HepG2 (cell line): Measurements from ENCODE around the gene RCN1. TPM values are rescaled to one million over a fixed set of nuclear protein-coding genes. Genes with fewer than 3 reads are reported as not detected.
"Not testable (repeated sequence)": the region's sequence is repeated elsewhere in the genome, so short reads cannot be mapped to it uniquely, and the experiment has no call there.

ENCODE experiments used
- FOXA1 ChIP-seq, 2 experiments: fragments of 450-650 bp in 1 of 2; sonication (generic) in 1 of 2; formaldehyde crosslinking in 1 of 2; IDR thresholded peaks; 2 replicates each; pipeline versions ENCODE4 v1.4.0 to v1.6.1; 2016 to 2020; ENCODE audit warnings: missing genetic modification reagents in 1 of 2
- GATA4 ChIP-seq: sonication (generic); IDR thresholded peaks from 2 replicates; pipeline ENCODE4 v1.6.1; 2016; ENCODE audit warnings: antibody characterized with exemption, low read depth, borderline replicate concordance
- HDAC2 ChIP-seq: sonication (generic); formaldehyde crosslinking; IDR thresholded peaks from 2 replicates; pipeline ENCODE4 v1.4.0; 2020; ENCODE audit warnings: missing genetic modification reagents
- KLF16 ChIP-seq, 2 experiments: sonication (generic) in 1 of 2; formaldehyde crosslinking in 1 of 2; IDR thresholded peaks; 2 replicates each; pipeline versions ENCODE4 v1.6.1 to v1.8.0; 2016 to 2023; ENCODE audit warnings: missing genetic modification reagents in 2 of 2, missing compliant biosample characterization in 1 of 2
- LCORL ChIP-seq, 2 experiments: fragments of 450-650 bp in 1 of 2; sonication (generic) in 1 of 2; formaldehyde crosslinking in 1 of 2; IDR thresholded peaks; 2 replicates each; pipeline versions ENCODE4 v1.5.0 to v1.6.1; 2017 to 2020; ENCODE audit warnings: antibody characterized with exemption in 1 of 2, missing genetic modification reagents in 1 of 2
- NCOR1 ChIP-seq: fragments of 200-600 bp; sonication (generic); IDR thresholded peaks from 2 replicates; pipeline ENCODE4 v1.7.0; 2017; ENCODE audit warnings: antibody characterized with exemption, low read length, borderline replicate concordance
- NR2C2 ChIP-seq: sonication (generic); formaldehyde crosslinking; IDR thresholded peaks from 2 replicates; pipeline ENCODE4 v1.4.0; 2020; ENCODE audit warnings: missing genetic modification reagents, mild to moderate bottlenecking, moderate library complexity, borderline replicate concordance
- RNF2 ChIP-seq: fragments of 450-650 bp; conservative IDR thresholded peaks from 2 replicates; pipeline ENCODE4 v1.6.1; 2016; ENCODE audit warnings: low read depth
- RXRB ChIP-seq: IDR thresholded peaks from 2 replicates; pipeline ENCODE4 v1.6.1; 2016; ENCODE audit warnings: borderline replicate concordance, missing genetic modification reagents, missing compliant biosample characterization
- SAP130 ChIP-seq: IDR thresholded peaks from 2 replicates; pipeline ENCODE4 v1.6.1; 2016; ENCODE audit warnings: low read depth
- SIX4 ChIP-seq: sonication (generic); formaldehyde crosslinking; IDR thresholded peaks from 2 replicates; pipeline ENCODE4 v1.4.0; 2020; ENCODE audit warnings: missing genetic modification reagents
- SKI ChIP-seq: fragments of 450-650 bp; IDR thresholded peaks from one replicate; pipeline ENCODE4 v1.6.1; 2018; ENCODE audit warnings: mild to moderate bottlenecking; ENCODE audit not compliant: partially characterized antibody
- TEAD3 ChIP-seq: optimal IDR thresholded peaks from 2 replicates; pipeline ENCODE3; 2016; ENCODE audit warnings: borderline replicate concordance
- USF2 ChIP-seq, 2 experiments: sonication (generic) in 1 of 2; formaldehyde crosslinking in 1 of 2; IDR thresholded peaks; 2 replicates each; pipeline versions ENCODE4 v1.5.1 to v1.6.1; 2011 to 2020; ENCODE audit warnings: borderline replicate concordance in 1 of 2, low read depth in 1 of 2, low read length in 1 of 2, mild to moderate bottlenecking in 1 of 2, missing genetic modification reagents in 1 of 2, moderate library complexity in 1 of 2
- ZNF414 ChIP-seq: sonication (generic); formaldehyde crosslinking; IDR thresholded peaks from 2 replicates; pipeline ENCODE4 v1.5.0; 2020; ENCODE audit warnings: missing genetic modification reagents
- ZNF703 ChIP-seq: sonication (generic); formaldehyde crosslinking; IDR thresholded peaks from 2 replicates; pipeline ENCODE4 v1.5.1; 2020; ENCODE audit warnings: missing genetic modification reagents, mild to moderate bottlenecking, moderate library complexity, borderline replicate concordance
- polyA plus RNA-seq, 8 experiments: library from polyadenylated mRNA; depleted of rRNA in 3 of 8; stranded (reverse) in 7 of 8; unstranded in 1 of 8; fragments of >200 nt; fragmentation: Illumina TruSeq in 4 of 8; extraction: Trizol in 4 of 8; gene quantifications; 2 replicates each; pipeline versions ENCODE4 v1.2.1 to v1.2.3, GENCODE V29; 2011 to 2016; ENCODE audit warnings: low read depth in 4 of 8, missing spikeins in 1 of 8, mixed read lengths in 1 of 8; ENCODE audit not compliant: insufficient read depth in 1 of 8
- total RNA-seq, 5 experiments: library from RNA; depleted of rRNA; stranded (reverse); fragments of >200 nt; fragmentation: Illumina TruSeq; extraction: Trizol; gene quantifications; 2 replicates each; pipeline ENCODE4 v1.2.3, GENCODE V29; 2016; ENCODE audit warnings: low read depth in 1 of 5
- TF ChIP-seq, protein P1 (sequence below), 2 experiments: fragments of 450-650 bp in 1 of 2; sonication (generic) in 1 of 2; formaldehyde crosslinking; IDR thresholded peaks; 2 replicates each; pipeline versions ENCODE4 v1.5.0 to v1.8.0; 2020 to 2022; ENCODE audit warnings: mild to moderate bottlenecking in 1 of 2, missing genetic modification reagents in 1 of 2
- TF ChIP-seq, protein P2 (sequence below): IDR thresholded peaks from 2 replicates; pipeline ENCODE4 v1.6.1; 2018; ENCODE audit warnings: missing genetic modification reagents, mild to moderate bottlenecking, missing compliant biosample characterization
- TF ChIP-seq, protein P3 (sequence below): sonication (generic); formaldehyde crosslinking; IDR thresholded peaks from 2 replicates; pipeline ENCODE4 v1.8.0; 2022; ENCODE audit warnings: missing genetic modification reagents, mild to moderate bottlenecking, moderate library complexity, borderline replicate concordance
- TF ChIP-seq, protein P4 (sequence below): IDR thresholded peaks from 2 replicates; pipeline ENCODE4 v1.6.1; 2012; ENCODE audit warnings: inconsistent platforms

RCN1 gene
- total and polyA plus RNA-seq, 2 of the 13 experiments (the other 11 are each of a cell fraction or from before 2014, with no cell fraction given): 22.0 to 28.5 TPM

- TF ChIP-seq, protein P1, sequence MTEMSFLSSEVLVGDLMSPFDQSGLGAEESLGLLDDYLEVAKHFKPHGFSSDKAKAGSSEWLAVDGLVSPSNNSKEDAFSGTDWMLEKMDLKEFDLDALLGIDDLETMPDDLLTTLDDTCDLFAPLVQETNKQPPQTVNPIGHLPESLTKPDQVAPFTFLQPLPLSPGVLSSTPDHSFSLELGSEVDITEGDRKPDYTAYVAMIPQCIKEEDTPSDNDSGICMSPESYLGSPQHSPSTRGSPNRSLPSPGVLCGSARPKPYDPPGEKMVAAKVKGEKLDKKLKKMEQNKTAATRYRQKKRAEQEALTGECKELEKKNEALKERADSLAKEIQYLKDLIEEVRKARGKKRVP (CRISPR knock-in tag; IDR thresholded peaks at IDR 0.05): peak in 1 of 2 experiments; percentile 39; a peak in 1 of 4 replicates
- TF ChIP-seq LCORL (IDR thresholded peaks at IDR 0.05); USF2 (IDR thresholded peaks at IDR 0.05; ENCODE audit: low read depth, low read length): not testable (repeated sequence)
- TF ChIP-seq LCORL (CRISPR knock-in tag; IDR thresholded peaks at IDR 0.05): peak; percentile 60; the same call in 1 of the 2 replicates
- TF ChIP-seq RNF2: peak; percentile 46; the same call in 1 of the 2 replicates
- peak; percentile 90 for TF ChIP-seq FOXA1 (IDR thresholded peaks at IDR 0.05)
- TF ChIP-seq FOXA1 (CRISPR knock-in tag; IDR thresholded peaks at IDR 0.05): peak; percentile 97
- peak; percentile 46 for TF ChIP-seq TEAD3
- 0 out of 2 replicates have a peak, but pooled peaks have one; percentile 71 for TF ChIP-seq ZNF703
- TF ChIP-seq NR2C2 (CRISPR knock-in tag): peak; percentile 32; the same call in 1 of the 2 replicates
- TF ChIP-seq, protein P2, sequence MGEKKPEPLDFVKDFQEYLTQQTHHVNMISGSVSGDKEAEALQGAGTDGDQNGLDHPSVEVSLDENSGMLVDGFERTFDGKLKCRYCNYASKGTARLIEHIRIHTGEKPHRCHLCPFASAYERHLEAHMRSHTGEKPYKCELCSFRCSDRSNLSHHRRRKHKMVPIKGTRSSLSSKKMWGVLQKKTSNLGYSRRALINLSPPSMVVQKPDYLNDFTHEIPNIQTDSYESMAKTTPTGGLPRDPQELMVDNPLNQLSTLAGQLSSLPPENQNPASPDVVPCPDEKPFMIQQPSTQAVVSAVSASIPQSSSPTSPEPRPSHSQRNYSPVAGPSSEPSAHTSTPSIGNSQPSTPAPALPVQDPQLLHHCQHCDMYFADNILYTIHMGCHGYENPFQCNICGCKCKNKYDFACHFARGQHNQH: 0 out of 2 replicates have a peak, but pooled peaks have one; percentile 39
- 0 out of 2 replicates have a peak, but pooled peaks have one; percentile 16 for TF ChIP-seq GATA4
- peak in 1 of 2 experiments; percentile 44; a peak in 1 of 4 replicates for TF ChIP-seq KLF16 (CRISPR knock-in tag; IDR thresholded peaks at IDR 0.05)
- peak; percentile 82 for TF ChIP-seq HDAC2 (CRISPR knock-in tag)
- peak; percentile 35; the same call in 1 of the 2 replicates for TF ChIP-seq USF2 (CRISPR knock-in tag; IDR thresholded peaks at IDR 0.05; ENCODE audit: borderline replicate concordance)
- TF ChIP-seq ZNF414 (CRISPR knock-in tag): peak; percentile 63; the same call in 1 of the 2 replicates
- TF ChIP-seq SAP130: peak; percentile 68
- TF ChIP-seq, protein P3, sequence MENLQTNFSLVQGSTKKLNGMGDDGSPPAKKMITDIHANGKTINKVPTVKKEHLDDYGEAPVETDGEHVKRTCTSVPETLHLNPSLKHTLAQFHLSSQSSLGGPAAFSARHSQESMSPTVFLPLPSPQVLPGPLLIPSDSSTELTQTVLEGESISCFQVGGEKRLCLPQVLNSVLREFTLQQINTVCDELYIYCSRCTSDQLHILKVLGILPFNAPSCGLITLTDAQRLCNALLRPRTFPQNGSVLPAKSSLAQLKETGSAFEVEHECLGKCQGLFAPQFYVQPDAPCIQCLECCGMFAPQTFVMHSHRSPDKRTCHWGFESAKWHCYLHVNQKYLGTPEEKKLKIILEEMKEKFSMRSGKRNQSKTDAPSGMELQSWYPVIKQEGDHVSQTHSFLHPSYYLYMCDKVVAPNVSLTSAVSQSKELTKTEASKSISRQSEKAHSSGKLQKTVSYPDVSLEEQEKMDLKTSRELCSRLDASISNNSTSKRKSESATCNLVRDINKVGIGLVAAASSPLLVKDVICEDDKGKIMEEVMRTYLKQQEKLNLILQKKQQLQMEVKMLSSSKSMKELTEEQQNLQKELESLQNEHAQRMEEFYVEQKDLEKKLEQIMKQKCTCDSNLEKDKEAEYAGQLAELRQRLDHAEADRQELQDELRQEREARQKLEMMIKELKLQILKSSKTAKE (CRISPR knock-in tag): peak; percentile 94
- TF ChIP-seq SIX4: peak; percentile 83; the same call in 1 of the 2 replicates
- TF ChIP-seq RXRB: peak; percentile 86
- TF ChIP-seq NCOR1: peak; percentile 64; the same call in 1 of the 2 replicates
- peak; percentile 94 for TF ChIP-seq SKI
- TF ChIP-seq, protein P4, sequence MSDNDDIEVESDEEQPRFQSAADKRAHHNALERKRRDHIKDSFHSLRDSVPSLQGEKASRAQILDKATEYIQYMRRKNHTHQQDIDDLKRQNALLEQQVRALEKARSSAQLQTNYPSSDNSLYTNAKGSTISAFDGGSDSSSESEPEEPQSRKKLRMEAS: 0 out of 2 replicates have a peak, but pooled peaks have one; percentile 35
Observed at GRCh38 chr11:32103121-32103719, 12.3 kb downstream of the RCN1 start (continued).
